Transverse colon (tissue), 4 donors: ENCODE measurements around the gene SPPL3. TPM values are rescaled to one million over a fixed set of nuclear protein-coding genes. Genes with fewer than 3 reads are reported as not detected.

Experiments
- DNase-seq: peaks from one replicate; pipeline ENCODE4 v3.0.0-alpha.2; 2019
- H3K27ac ChIP-seq, 4 donors: fragments of 200-600 bp; sonication (generic); 2 replicates each; pipeline ENCODE4 v1.5.1; 2016 to 2018; ENCODE audit warnings: inconsistent platforms in 4 of 4
- H3K27me3 ChIP-seq: fragments of 200-600 bp; sonication (generic); 2 replicates; pipeline ENCODE4 v1.5.1; 2017; ENCODE audit warnings: inconsistent platforms
- H3K36me3 ChIP-seq, 4 donors: fragments of 200-600 bp; sonication (generic); 2 replicates each; pipeline ENCODE4 v1.5.1; 2017 to 2019; ENCODE audit warnings: inconsistent platforms in 4 of 4
- H3K4me1 ChIP-seq, 4 donors: fragments of 200-600 bp; sonication (generic); 2 replicates each; pipeline ENCODE4 v1.5.1; 2017 to 2020; ENCODE audit warnings: inconsistent platforms in 4 of 4
- H3K4me3 ChIP-seq, 4 donors: fragments of 200-600 bp; sonication (generic); 1 replicate in 1 of 4; 2 replicates in 3 of 4; pipeline versions ENCODE4 v1.5.1 to v1.6.1; 2017 to 2019; ENCODE audit warnings: inconsistent platforms in 4 of 4
- H3K9me3 ChIP-seq, 2 donors: fragments of 200-600 bp; sonication (generic); 2 replicates each; pipeline ENCODE4 v1.5.1; 2017 to 2019; ENCODE audit warnings: inconsistent platforms in 2 of 2
- EP300 ChIP-seq: sonication (generic); formaldehyde crosslinking; IDR thresholded peaks from one replicate; pipeline ENCODE4 v1.6.1; 2017; ENCODE audit warnings: antibody characterized with exemption, low read depth
- POLR2A ChIP-seq: fragments of 450-650 bp; IDR thresholded peaks from one replicate; pipeline ENCODE4 v1.6.1; 2016; ENCODE audit warnings: antibody characterized with exemption, mild to moderate bottlenecking, moderate library complexity
- POLR2AphosphoS5 ChIP-seq, 3 donors: sonication (generic); formaldehyde crosslinking; IDR thresholded peaks; one replicate each; pipeline ENCODE4 v1.6.1; 2016; ENCODE audit warnings: antibody characterized with exemption in 3 of 3
- WGBS, 2 donors: methylation state at CpG; one replicate each; pipeline ENCODE4 v1.1.5; 2018; ENCODE audit warnings: low coverage in 1 of 2; 5-methylcytosine and 5-hydroxymethylcytosine counted together
- in situ Hi-C, 4 donors: fragments of 200-750 bp; cut with MboI; loops; one replicate each; pipeline versions ENCODE4 v1.15.0 to v1.15.1; 2017; ENCODE audit warnings: low sequenced_read_pairs in 3 of 4, low pct_ligation_motif_present in 1 of 4, low pct_unique_long_range_greater_than_20kb in 1 of 4
- intact Hi-C: fragments of 100-400 bp; cut with DNase I; formaldehyde crosslinking; loops from one replicate; pipeline ENCODE4 v1.15.1; 2023; ENCODE audit warnings: low total_unique reads
- total RNA-seq, 4 donors: library from RNA; depleted of rRNA; stranded (reverse); fragments of >200 nt; gene quantifications; one replicate each; pipeline ENCODE4 v1.1.0, GENCODE V29; 2016
- TF ChIP-seq, protein P1 (sequence below), 5 experiments: fragments of 200-600 bp in 3 of 5; fragments of 450-650 bp in 2 of 5; sonication (generic) in 3 of 5; IDR thresholded peaks; 1 replicate in 2 of 5; 2 replicates in 3 of 5; pipeline ENCODE4 v1.5.1; 2016 to 2017; ENCODE audit warnings: antibody characterized with exemption in 5 of 5, inconsistent platforms in 3 of 5, mild to moderate bottlenecking in 2 of 5, moderate library complexity in 1 of 5

Gene SPPL3
- total RNA-seq, 4 donors from 2014 or later, result 34.7 to 45.4 (median 41.6) TPM

- H3K27ac ChIP-seq, result no peak overlapping the region
- peaks cover 14 to 81% (median 48%) of the 10 kb centered on the region in 4 donors for H3K4me1 ChIP-seq
- H3K36me3 ChIP-seq, result no peaks in the 10 kb centered on the region
- intact Hi-C loops, result no loop called here
- no peaks in the 10 kb centered on the region for H3K9me3 ChIP-seq
- DNase-seq, result no peak
- no peaks in the 10 kb centered on the region for H3K27me3 ChIP-seq
- no peak overlapping the region for H3K4me3 ChIP-seq
- in situ Hi-C loops, result no loop called here
- TF ChIP-seq EP300, result no peak
- WGBS, 2 donors, result 69 to 75% methylated on average over 2 of the region's 2 CpGs
Measured at GRCh38 chr12:120831648-120832267, 72.4 kb downstream of the SPPL3 start.

GRCh38 chr12:120830966-120831365, 73.2 kb downstream of the SPPL3 start:
- Histone ChIP-seq H3K4me1 (peaks cover 14 to 75% (median 48%) of the 10 kb centered on the region in 4 donors), H3K27ac (no peak overlapping the region)
- intact Hi-C loops, result no loop called here

DNA sequence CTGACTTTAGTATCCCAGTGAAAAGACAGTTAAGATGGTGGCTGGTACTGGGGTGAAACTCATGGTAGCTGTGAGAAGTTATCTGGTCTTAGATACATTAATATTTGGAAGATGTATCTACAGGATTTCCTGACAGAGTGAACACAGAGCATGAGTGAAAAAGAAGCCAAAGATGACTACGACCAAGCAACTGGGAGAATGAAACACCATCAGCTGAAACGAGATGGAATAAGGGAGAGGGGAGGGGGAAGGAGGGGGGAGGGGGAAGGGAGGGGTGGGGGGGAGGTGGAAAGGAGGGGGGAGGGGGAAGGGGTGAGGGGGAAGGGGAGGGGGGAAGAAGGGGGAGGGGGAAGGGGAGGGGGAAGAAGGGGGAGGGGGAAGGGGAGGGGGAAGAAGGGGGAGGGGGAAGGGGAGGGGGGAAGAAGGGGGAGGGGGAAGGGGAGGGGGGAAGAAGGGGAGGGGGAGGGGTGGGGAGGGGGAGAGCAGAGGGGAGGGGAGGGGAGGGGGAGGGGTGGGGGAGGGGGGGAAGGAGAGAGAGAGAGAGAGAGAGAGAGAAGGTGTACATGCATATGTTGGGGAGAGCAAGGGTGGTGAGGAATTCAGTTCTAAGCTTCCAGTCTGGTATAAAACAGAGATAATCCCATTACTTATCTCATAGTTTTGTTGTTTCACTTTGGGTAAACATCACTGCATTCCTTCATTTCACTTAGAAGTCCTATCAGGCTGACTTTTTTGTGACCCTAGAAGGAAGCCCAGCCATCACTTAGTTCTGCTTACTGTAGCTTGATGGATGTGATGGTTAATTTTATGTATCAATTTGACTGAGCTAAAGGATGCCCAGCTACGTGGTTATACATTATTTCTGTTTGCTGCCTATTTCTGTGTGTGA, 73.9 kb downstream of the SPPL3 start:
- no peaks in the 10 kb centered on the region for H3K27me3 ChIP-seq
- H3K36me3 ChIP-seq, result no peaks in the 10 kb centered on the region
- 42% methylated on average over 3 of the region's 3 CpGs; no CpG with 5 or more reads in 1 of the 2 donors for WGBS, 2 donors
- H3K4me1 ChIP-seq, result peaks cover 14 to 68% (median 44%) of the 10 kb centered on the region in 4 donors
- no peak for TF ChIP-seq POLR2AphosphoS5 (IDR thresholded peaks at IDR 0.05)
- TF ChIP-seq, protein P1, sequence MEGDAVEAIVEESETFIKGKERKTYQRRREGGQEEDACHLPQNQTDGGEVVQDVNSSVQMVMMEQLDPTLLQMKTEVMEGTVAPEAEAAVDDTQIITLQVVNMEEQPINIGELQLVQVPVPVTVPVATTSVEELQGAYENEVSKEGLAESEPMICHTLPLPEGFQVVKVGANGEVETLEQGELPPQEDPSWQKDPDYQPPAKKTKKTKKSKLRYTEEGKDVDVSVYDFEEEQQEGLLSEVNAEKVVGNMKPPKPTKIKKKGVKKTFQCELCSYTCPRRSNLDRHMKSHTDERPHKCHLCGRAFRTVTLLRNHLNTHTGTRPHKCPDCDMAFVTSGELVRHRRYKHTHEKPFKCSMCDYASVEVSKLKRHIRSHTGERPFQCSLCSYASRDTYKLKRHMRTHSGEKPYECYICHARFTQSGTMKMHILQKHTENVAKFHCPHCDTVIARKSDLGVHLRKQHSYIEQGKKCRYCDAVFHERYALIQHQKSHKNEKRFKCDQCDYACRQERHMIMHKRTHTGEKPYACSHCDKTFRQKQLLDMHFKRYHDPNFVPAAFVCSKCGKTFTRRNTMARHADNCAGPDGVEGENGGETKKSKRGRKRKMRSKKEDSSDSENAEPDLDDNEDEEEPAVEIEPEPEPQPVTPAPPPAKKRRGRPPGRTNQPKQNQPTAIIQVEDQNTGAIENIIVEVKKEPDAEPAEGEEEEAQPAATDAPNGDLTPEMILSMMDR (IDR thresholded peaks at IDR 0.05), result no peak
- no peak for TF ChIP-seq EP300
- TF ChIP-seq POLR2A, result no peak
- in situ Hi-C loops, result no loop called here
- no peak overlapping the region for H3K4me3 ChIP-seq
- no peaks in the 10 kb centered on the region for H3K9me3 ChIP-seq
- intact Hi-C loops, result no loop called here
- H3K27ac ChIP-seq, result no peak overlapping the region
- DNase-seq, result no peak

More at GRCh38 chr12:120830966-120831365, 73.2 kb downstream of the SPPL3 start:
- Histone ChIP-seq H3K36me3 (no peaks in the 10 kb centered on the region), H3K9me3 (no peaks in the 10 kb centered on the region), H3K27me3 (no peaks in the 10 kb centered on the region), H3K4me3 (no peak overlapping the region)
- WGBS, 2 donors, result 83% methylated on average over 4 of the region's 4 CpGs; no CpG with 5 or more reads in 1 of the 2 donors
- in situ Hi-C loops, result no loop called here
- no peak for DNase-seq
- TF ChIP-seq EP300, result no peak
- TF ChIP-seq, protein P1 (IDR thresholded peaks at IDR 0.05), result no peak
- no peak for TF ChIP-seq POLR2AphosphoS5 (IDR thresholded peaks at IDR 0.05)
- TF ChIP-seq POLR2A, result no peak

DNA sequence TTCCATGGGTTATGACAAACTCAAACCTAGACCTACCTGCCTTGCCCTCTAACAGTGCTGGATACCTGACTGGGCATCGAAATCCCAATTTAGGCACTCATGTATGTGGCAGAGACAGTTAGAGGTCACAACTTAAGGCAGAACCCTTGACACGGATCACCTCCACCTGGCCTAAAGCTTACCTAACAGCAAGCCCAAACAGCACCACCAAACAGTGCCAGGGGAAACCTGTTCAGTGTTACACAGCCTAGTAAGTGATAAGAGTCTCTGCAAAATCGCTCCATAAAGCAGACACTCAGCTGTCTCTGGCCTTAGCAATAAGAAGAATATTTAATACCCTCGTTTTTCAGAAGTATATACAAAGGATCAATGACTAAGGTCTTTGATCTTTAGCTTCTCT, 77.8 kb downstream of the SPPL3 start:
- no peaks in the 10 kb centered on the region for H3K9me3 ChIP-seq
- H3K4me1 ChIP-seq, result peaks cover 9 to 35% (median 27%) of the 10 kb centered on the region in 4 donors
- DNase-seq, result no peak
- no peak overlapping the region for H3K4me3 ChIP-seq
- in situ Hi-C loops, result no loop called here
- TF ChIP-seq POLR2A (no peak), POLR2AphosphoS5 (IDR thresholded peaks at IDR 0.05) (no peak), EP300 (no peak)
- TF ChIP-seq, protein P1 (IDR thresholded peaks at IDR 0.05), result no peak
- intact Hi-C loops, result no loop called here
- no peak overlapping the region for H3K27ac ChIP-seq
- 73 to 80% methylated on average over 4 of the region's 4 CpGs for WGBS, 2 donors
- H3K27me3 ChIP-seq, result no peaks in the 10 kb centered on the region
- no peaks in the 10 kb centered on the region for H3K36me3 ChIP-seq
